K562 (cell line): ENCODE measurements around the gene ZSWIM6. TPM values are rescaled to one million over a fixed set of nuclear protein-coding genes. Genes with fewer than 3 reads are reported as not detected.
A peak's percentile ranks its signal among the peaks of the same experiment; 100 is the strongest.

Experiments used
- ARID1B ChIP-seq: fragments of 450-650 bp; IDR thresholded peaks from 2 replicates; pipeline ENCODE4 v1.6.1; 2016; ENCODE audit warnings: antibody characterized with exemption, mild to moderate bottlenecking, inconsistent platforms
- CBX8 ChIP-seq: fragments of 200-600 bp; sonication (generic); IDR thresholded peaks from 2 replicates; pipeline ENCODE4 v1.6.1; 2012; ENCODE audit warnings: borderline replicate concordance, mixed run types, low read depth, mild to moderate bottlenecking, moderate library complexity, mixed read lengths, low read length, control low read depth, inconsistent platforms; ENCODE audit not compliant: poor library complexity, severe bottlenecking; ENCODE audit errors: extremely low read depth
- CREB1 ChIP-seq, 2 experiments: sonication (generic) in 1 of 2; formaldehyde crosslinking in 1 of 2; IDR thresholded peaks; 2 replicates each; pipeline versions ENCODE4 v1.6.1 to v1.8.0; 2012 to 2022; ENCODE audit warnings: inconsistent platforms in 1 of 2, mild to moderate bottlenecking in 1 of 2, missing genetic modification reagents in 1 of 2, moderate library complexity in 1 of 2
- ELF2 ChIP-seq: fragments of 250-450 bp; sonication (Bioruptor Pico); IDR thresholded peaks from 2 replicates; pipeline ENCODE4 v1.5.0; 2021; ENCODE audit warnings: mild to moderate bottlenecking
- FOS ChIP-seq: IDR thresholded peaks from 3 replicates; pipeline ENCODE4 v1.6.1; 2011; ENCODE audit not compliant: insufficient read length; ENCODE audit errors: extremely low read depth
- GATAD2A ChIP-seq: fragments of 450-650 bp; IDR thresholded peaks from 2 replicates; pipeline ENCODE4 v1.6.1; 2017
- GTF2E2 ChIP-seq: fragments of 200-800 bp; sonication (Bioruptor generic); IDR thresholded peaks from 2 replicates; pipeline ENCODE4 v1.6.1; 2016; ENCODE audit warnings: missing genetic modification characterization, missing compliant biosample characterization
- HDAC2 ChIP-seq: fragments of 450-650 bp; IDR thresholded peaks from 2 replicates; pipeline ENCODE4 v1.6.1; 2016; ENCODE audit warnings: mild to moderate bottlenecking
- IRF9 ChIP-seq: fragments of 450-650 bp; IDR thresholded peaks from 2 replicates; pipeline ENCODE4 v1.6.1; 2016; ENCODE audit warnings: missing biosample characterization, missing genetic modification characterization
- MEF2D ChIP-seq: conservative IDR thresholded peaks from 2 replicates; pipeline ENCODE4 v1.6.1; 2016; ENCODE audit warnings: low read depth, missing genetic modification characterization, missing compliant biosample characterization
- NR3C1 ChIP-seq: sonication (generic); formaldehyde crosslinking; IDR thresholded peaks from 2 replicates; pipeline ENCODE4 v1.8.1; 2022; ENCODE audit warnings: missing genetic modification reagents
- RFX1 ChIP-seq: fragments of 450-650 bp; IDR thresholded peaks from 2 replicates; pipeline ENCODE4 v1.6.1; 2016; ENCODE audit warnings: mild to moderate bottlenecking, moderate library complexity
- ZBTB7A ChIP-seq: IDR thresholded peaks from 2 replicates; pipeline ENCODE4 v1.6.1; 2011; ENCODE audit warnings: low read depth, mild to moderate bottlenecking, low read length, moderate library complexity, borderline replicate concordance; ENCODE audit not compliant: control insufficient read depth
- ZNF318 ChIP-seq, 2 experiments: fragments of 450-650 bp; IDR thresholded peaks; 2 replicates each; pipeline ENCODE4 v1.6.1; 2016; ENCODE audit warnings: mild to moderate bottlenecking in 2 of 2, borderline replicate concordance in 1 of 2, low read depth in 1 of 2, moderate library complexity in 1 of 2
- ZNF695 ChIP-seq: fragments of 450-650 bp; formaldehyde crosslinking; IDR thresholded peaks from 2 replicates; pipeline ENCODE4 v1.4.0; 2020; ENCODE audit warnings: mild to moderate bottlenecking, moderate library complexity
- polyA plus RNA-seq, 8 experiments: library from polyadenylated mRNA; depleted of rRNA in 4 of 8; stranded (reverse) in 5 of 8; unstranded in 3 of 8; fragments of >200 nt; fragmentation: Nextera tagmentation in 2 of 8; fragmentation: Illumina TruSeq in 1 of 8; extraction: Ambion mirVana in 2 of 8; extraction: Trizol in 1 of 8; gene quantifications; 2 replicates each; pipeline versions ENCODE4 v1.2.1 to v1.2.3, GENCODE V29; 2011 to 2014; ENCODE audit warnings: inconsistent platforms in 1 of 8, missing spikeins in 1 of 8
- total RNA-seq, 7 experiments: library from RNA; depleted of rRNA in 6 of 7; stranded (reverse); fragments of >200 nt in 6 of 7; fragmentation: Illumina TruSeq in 2 of 7; extraction: Trizol in 2 of 7; gene quantifications; 2 replicates each; pipeline versions ENCODE4 v1.2.1 to v1.2.3, GENCODE V29; 2011 to 2021; ENCODE audit warnings: low replicate concordance in 1 of 7
- TF ChIP-seq, protein P1 (sequence below), 2 experiments: fragments of 450-650 bp; conservative IDR thresholded peaks; 2 replicates each; pipeline ENCODE4 v1.6.1; 2017; ENCODE audit warnings: mild to moderate bottlenecking in 2 of 2, moderate library complexity in 2 of 2

The ZSWIM6 gene
- total and polyA plus RNA-seq, 9 of the 15 experiments (the other 6 are each of a cell fraction or from before 2014, with no cell fraction given), result 0.81 to 3.2 (median 2.0) TPM

GRCh38 chr5:61408476-61409168 is 76.6 kb downstream of the ZSWIM6 start (continued):
- TF ChIP-seq ZNF318 (IDR thresholded peaks at IDR 0.05; ENCODE audit: borderline replicate concordance in 1 of 2, low read depth in 1 of 2) (peak; percentile 53 to 100; a peak in 3 of 4 replicates), CBX8 (no peak), FOS (no peak), ELF2 (CRISPR knock-in tag) (0 out of 2 replicates have a peak, but pooled peaks have one; percentile 29), MEF2D (no peak), IRF9 (peak; percentile 58; the same call in 1 of the 2 replicates), ARID1B (peak; percentile 75; the same call in 1 of the 2 replicates), RFX1 (0 out of 2 replicates have a peak, but pooled peaks have one; percentile 11), ZNF695 (CRISPR knock-in tag) (no peak), GATAD2A (0 out of 2 replicates have a peak, but pooled peaks have one; percentile 33), CREB1 (IDR thresholded peaks at IDR 0.05) (peak; percentile 89), CREB1 (CRISPR knock-in tag; IDR thresholded peaks at IDR 0.05) (peak; percentile 89), ZBTB7A (no peak), GTF2E2 (tag) (no peak), HDAC2 (peak; percentile 79), NR3C1 (CRISPR knock-in tag) (no peak)
- TF ChIP-seq, protein P1, sequence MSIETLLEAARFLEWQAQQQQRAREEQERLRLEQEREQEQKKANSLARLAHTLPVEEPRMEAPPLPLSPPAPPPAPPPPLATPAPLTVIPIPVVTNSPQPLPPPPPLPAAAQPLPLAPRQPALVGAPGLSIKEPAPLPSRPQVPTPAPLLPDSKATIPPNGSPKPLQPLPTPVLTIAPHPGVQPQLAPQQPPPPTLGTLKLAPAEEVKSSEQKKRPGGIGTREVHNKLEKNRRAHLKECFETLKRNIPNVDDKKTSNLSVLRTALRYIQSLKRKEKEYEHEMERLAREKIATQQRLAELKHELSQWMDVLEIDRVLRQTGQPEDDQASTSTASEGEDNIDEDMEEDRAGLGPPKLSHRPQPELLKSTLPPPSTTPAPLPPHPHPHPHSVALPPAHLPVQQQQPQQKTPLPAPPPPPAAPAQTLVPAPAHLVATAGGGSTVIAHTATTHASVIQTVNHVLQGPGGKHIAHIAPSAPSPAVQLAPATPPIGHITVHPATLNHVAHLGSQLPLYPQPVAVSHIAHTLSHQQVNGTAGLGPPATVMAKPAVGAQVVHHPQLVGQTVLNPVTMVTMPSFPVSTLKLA (conservative IDR thresholded peaks at IDR 0.05), result peak in 1 of 2 experiments; percentile 67; a peak in 2 of 4 replicates
